ENCODE results near the gene TMEM86A.

- TF ChIP-seq CTCF (IDR thresholded peaks at IDR 0.05) (no peak), POLR2A (IDR thresholded peaks at IDR 0.05) (no peak), EP300 (IDR thresholded peaks at IDR 0.05) (no peak)
Observed at GRCh38 chr11:18704045-18704645, 5.6 kb downstream of the TMEM86A start.

Measured in ovary (tissue), 3 donors.